GM10847 (cell line): ENCODE data around the gene SCNN1B.

ENCODE experiments used
- POLR2A ChIP-seq: IDR thresholded peaks from 2 replicates; pipeline ENCODE4 v1.6.1; 2011; ENCODE audit not compliant: insufficient read length; ENCODE audit errors: extremely low read depth

SCNN1B gene

DNA sequence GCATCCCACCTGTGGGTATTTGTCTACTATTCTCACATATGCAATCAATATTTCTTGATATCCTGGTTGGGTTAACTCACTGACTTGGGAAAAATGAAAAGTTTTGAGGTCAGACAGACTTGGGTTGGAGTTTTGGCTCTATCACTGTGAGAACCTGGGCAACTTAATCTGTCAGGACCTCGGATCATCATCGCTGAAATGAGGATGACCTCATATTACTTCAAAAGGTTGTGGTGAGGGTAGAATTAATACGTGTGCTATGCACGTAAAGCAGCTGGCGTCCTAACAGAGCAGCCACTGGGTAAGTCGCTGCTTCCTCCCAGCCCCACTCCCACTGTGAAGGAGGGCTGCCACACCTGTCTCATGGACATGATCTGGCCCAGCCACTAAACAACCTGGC is 93.6 kb downstream of the SCNN1B start:
- TF ChIP-seq POLR2A: no peak

DNA sequence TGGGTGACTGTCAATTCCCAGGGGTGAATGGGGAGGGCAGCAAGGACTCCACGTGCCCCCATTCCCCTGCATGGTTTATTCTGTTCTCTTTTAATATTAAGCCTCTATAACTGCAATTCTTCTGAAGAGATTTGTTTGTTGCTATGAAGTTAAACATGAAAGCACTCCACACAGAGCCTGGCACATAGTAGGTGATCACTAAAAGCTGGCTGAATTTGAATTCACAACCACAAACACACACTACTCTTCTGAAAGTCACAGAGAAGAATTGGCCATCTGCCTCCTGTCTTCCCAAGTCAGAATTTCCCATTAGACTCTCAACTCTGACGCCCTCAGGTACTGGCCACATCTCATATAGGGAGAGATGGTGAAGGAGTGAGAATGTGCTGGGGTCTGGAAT is 95.4 kb downstream of the SCNN1B start:
- TF ChIP-seq POLR2A: no peak

DNA sequence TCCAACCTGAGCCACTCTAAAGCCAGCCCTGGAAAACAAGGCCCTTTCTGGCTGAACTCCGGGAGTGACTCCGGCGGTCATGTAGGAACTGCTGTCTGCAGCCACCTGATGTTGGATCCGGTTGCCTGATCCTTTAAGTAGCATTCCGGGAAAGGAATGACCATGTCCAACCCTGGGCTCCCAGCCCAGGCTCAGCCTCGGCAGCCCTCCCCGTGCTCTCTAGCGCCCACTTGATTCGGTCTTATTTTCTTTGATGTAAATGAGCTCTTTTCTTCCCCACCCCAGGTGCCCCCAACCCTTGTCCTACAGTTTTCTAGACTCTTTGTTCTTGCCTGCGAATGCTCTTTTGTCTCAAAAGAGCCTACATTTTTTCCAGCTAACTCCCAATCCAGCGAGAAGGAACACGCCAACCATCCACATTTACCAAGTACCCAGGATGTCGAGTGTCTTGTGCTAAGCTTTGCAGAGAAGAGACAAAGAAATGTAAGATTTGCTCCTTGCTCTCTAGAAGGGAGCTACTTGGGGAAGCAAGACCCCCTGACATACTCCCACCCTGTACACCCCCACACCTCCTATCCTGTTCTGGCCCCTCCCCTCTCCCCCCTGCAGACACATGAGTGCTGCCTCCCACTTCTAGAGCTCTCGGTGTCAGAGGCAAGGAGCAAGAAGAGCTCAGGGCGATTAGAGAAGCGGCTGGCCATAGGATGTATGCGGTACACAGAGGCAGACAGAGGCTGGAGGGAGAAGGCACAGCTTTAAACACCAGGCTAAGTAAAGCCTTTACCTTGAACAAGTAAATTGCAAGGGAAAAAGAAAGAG is 97.1 kb downstream of the SCNN1B start:
- TF ChIP-seq POLR2A: no peak

DNA sequence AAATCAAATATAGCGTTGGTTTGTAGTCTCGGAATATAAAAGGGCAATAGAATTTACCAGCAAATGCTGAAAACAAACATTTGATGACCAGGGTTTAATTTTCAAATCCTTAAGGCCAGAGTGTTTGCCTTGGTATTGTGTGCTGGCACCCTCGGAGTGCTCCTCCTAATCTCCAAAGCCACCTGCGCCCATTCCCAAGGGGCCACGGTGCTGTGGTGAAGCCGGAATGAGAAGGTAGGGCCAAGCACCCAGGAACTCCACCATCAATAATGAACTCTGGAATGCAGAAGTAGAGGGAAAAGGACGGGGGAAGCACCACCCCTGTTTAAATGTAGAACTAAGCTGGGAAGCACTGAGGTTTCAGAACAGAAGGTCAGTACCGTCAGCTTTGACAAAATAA is 99.0 kb downstream of the SCNN1B start:
- TF ChIP-seq POLR2A: no peak

DNA sequence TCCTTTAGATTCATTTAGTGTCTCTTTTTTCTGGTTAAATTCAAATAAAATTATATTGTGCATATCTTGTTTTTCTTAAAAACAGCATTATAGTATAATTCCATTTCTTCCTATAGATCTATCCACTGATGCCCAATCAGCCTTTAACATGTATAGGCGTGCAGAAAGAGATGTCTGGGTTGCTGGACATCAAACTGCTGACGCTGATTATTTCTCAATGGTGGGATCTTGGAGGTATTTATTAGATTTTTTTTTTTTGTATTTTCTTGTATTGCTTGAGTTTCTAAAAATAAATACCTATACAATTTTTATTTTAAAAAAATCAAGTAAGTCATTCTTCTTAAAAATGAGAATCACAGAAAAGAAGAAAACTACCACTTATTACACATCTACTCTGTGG is 100.0 kb downstream of the SCNN1B start:
- no peak for TF ChIP-seq POLR2A

DNA sequence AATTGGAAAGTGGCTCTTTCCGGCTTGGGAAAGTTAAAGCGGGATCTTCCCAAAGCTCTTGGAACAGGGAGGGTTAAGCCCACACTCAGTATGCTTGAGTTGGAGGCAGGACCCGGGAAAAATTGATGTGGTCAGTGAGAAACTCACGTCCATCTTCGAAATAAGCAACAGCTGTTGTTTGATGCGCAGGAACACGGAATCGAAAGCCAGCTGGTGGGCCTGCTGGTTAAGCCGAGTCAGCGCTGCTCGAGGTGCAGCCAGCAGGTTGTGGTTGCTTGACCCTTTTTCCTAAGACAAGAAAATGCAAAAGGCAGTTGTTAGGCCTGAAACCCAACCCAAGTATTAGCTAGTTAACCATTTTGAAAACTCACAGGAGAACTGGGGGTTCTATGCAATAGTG is 101.4 kb downstream of the SCNN1B start:
- TF ChIP-seq POLR2A: no peak

DNA sequence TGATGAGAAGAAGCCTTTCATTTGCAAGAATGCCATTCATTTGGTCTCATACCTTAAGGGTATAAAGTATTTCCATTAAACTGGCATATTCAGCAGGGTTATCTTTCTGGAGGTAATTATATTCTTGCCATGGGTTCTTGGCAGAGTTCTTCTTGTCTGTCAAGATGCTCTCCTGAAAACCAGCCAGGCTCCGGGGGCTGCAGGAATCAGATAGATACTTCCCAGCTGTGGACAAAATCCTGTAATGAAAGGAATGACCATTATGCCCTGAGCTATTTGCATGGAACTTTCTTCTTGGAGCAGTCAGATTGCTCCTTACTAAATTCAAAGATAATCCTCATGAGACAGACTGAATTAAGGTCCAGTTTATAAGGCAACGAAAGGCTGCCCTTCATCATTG is 103.9 kb downstream of the SCNN1B start:
- no peak for TF ChIP-seq POLR2A

DNA sequence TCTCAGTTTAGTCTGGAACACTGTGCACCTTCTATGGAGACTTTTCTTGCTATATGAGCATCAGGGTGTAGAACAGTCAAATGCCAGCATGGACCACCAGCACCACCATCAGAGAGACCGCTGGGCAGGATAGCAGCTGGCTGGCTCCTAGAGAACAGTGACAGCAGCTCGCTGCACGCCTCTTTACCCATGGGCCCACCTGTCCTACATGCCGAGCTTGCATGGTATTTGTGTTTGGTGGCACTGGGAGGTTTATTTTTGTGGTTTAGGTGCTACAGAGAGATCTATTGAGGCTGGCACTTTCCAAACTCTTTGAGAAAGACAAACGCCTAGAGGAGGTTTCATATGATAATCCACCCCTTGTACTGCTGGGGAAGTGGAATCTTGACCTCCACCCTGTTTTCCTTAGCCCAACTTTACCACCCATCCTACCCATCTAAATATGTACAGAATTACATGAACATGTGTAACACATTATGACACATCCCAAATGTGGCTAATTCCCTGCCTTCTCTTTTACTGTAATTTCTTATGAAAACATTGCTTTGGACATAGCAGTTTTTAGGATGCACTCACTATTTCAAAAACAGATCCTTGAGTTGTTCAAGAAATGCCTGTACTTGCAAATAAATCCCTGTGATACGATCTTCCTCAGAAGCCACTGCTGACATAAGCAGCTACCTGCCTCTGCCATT is 104.6 kb downstream of the SCNN1B start:
- no peak for TF ChIP-seq POLR2A

DNA sequence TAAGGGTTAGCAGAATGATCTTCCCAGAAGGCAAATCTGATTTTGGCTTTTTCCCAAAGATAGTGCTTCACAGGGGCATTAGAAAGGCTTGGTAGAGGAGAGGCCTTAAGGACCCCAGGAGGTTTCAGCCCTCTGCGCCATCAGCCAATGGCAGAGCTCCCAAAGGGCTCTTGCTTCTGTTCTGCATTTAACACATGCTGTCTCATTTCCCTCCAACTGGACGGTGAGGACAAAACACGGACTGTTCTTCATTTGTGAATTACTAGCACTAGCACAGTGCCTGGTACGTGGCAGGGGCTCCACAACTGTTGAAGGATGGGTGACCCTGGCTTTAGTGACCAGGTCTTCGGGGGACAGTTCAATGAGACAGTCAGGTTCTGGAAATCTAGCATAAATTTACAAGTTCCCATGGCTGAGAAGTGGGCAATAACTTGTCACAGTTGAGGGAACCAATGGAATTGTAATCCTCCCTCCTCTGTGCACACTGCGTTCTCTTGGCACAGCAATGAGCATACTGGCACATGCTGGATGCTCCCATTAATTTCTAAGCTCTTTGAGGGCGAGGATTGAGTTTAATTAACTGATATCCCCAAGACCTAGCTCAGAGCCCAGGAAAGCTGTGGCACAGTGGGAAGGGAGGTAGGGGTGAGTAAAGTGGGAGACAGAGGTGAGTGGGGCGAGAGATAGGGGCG is 105.5 kb downstream of the SCNN1B start:
- no peak for TF ChIP-seq POLR2A

DNA sequence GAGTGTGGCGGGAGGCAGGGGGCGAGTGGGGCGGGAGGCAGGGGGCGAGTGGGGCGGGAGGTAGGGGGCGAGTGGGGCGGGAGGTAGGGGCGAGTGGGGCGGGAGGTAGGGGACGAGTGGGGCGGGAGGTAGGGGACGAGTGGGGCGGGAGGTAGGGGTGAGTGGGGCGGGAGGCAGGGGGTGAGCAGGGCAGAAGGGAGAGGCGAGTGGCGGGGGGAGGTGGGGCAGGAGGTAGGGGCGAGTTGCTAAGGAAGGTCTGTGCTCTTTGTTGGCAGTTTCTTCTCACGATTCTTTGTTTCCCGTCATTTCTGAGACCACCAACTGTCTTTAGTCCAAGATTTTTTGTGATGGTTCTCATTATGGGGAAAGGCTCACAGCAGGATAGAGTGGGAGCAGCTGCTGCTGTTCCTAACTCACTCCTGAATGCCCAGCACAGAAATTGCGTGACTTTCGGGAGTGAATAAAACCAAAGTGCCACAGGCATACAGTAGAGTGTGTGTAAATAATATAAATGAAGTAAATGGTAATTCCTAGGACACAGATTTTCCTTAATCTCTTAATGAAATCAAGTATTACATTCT is 106.2 kb downstream of the SCNN1B start:
- no peak for TF ChIP-seq POLR2A

DNA sequence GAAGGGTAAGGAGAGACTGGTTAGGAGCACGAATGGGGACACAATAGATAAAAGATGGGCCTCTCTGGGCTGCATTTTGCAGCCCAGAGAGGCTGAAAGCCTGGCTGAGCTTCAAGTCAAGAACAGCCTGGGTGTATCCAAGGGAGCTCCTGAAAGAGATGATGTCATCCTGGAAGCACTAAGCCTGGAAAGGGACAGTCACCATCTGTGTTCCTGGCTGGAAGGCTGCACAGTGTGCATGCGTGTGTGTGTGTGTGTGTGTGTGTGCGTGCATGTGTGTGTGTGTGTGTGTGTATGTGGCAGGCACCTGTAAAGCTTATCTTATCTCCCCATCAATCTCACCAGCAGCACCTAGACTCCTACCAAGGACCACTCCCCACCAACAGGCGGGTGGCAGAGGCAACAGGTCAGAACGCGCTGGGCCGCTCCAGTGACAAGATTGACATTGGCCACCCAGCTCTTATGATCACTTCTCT is 106.8 kb downstream of the SCNN1B start:
- TF ChIP-seq POLR2A: no peak

DNA sequence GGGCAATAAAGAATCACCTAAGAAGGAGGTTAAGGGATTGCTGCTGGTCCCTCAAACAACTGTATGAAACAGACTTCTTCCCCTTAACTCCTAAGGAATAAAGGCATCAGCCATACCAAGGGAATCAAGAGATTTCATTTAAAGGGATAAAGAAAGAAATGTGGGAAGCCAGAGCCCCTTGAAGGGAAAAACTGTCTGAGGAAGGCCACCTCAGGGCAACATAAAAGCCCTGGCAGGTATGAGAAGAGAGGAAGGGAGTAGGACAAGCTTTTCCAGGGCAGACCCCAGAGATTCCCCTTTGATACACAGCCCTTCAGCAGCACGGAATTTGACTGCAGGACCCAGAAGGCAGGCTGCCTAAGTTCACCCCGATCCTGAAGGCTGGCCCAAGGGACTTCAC is 107.4 kb downstream of the SCNN1B start:
- TF ChIP-seq POLR2A: no peak

DNA sequence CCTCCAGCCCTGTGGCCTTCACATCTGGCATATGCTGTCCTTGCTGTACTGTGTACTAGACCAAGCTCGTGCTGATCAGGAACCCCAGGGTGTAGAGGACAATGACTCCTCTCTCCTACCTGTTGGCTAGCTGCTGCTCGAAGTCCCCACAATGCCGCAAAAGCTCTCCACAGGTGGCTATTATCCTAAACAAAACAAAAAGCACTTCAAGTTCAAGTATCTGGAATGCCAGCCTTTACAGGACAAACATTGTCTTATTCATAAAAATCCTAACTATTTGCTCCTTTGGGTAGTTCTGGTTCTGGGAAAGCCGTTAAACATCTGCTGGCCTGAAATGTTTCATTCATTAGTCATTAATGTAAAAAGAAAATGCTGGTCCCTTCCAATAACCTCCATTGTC is 108.1 kb downstream of the SCNN1B start:
- TF ChIP-seq POLR2A: no peak

DNA sequence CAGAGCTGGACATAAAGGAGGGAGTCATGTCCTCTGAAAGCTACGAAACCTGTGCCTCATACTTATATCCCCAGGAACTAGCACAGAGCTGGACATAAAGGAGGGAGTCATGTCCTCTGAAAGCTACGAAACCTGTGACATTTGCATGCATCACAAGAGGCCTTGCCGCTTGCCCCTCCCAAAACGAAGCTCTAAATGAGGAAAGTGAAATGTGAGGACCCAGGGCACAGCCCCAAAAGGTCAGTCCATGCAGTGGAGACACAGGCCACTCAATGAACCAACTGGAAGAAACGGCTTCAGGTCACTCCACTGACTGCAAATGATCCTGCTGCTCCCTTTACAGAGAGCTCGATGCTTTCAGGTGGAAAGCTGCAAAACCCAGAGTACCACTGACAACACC is 112.6 kb downstream of the SCNN1B start:
- no peak for TF ChIP-seq POLR2A

DNA sequence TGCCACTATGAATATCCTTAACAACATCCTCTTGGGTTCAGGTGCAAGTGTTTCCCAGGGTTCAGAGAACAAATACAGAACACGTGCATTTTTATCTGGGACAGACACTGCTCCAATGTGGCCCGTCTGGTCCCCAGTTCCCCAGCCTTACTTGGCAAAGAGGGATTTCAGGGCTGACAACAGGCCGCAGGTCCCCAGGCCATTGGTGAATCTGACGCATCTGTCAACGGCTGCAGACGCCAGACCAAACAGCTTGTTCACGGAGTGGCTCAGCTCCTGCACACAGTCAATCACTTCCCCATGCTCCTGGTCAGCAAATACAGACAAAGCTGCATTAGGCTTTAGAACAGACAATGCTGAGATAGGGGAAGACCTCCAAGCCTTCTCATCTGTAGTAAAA is 114.7 kb downstream of the SCNN1B start:
- TF ChIP-seq POLR2A: no peak

DNA sequence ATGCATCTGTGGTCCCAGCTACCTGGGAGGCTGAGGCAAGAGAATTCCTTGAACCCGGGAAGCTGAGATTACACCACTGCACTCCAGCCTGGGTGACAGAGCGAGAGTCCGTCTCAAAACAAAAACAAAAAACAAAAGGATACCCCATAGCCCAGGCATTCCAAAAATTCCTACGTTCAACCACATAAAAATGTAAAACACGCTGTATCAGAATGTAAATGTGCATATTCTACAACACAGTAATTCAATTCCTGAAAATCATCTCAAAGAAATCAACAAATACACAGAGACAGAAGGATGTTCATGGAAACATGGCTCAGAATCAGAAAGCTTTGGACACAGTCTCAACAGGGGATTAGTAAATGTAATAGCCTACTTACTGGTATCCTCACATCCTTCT is 117.9 kb downstream of the SCNN1B start:
- TF ChIP-seq POLR2A: no peak
